Retina (tissue), 1 donor: ENCODE data around the gene ABCA2.
A peak's percentile ranks its signal among the peaks of the same experiment; 100 is the strongest.

Source experiments
- DNase-seq: peaks from one replicate; pipeline ENCODE4 v3.0.0-alpha.2; 2016

Gene ABCA2

GRCh38 chr9:137027369-137028262 lies at the start of gene ABCA2:
Gene ABCA2, minus strand, starts transcription at chr9:137028237. Its CDS starts 97 bp downstream, at chr9:137028140.
- DNase-seq, result peak; percentile 65

- no peak for DNase-seq
Observed at GRCh38 chr9:137077010-137077747, 49.1 kb upstream of the ABCA2 start, which contains the start of gene UAP1L1. Gene UAP1L1, plus strand, starts transcription at chr9:137077517. Its CDS starts 16 bp downstream, at chr9:137077533.

- no peak for DNase-seq
Observed at GRCh38 chr9:137076636-137077009, 48.6 kb upstream of the ABCA2 start.

- no peak for DNase-seq
Observed at GRCh38 chr9:137075275-137075775, 47.3 kb upstream of the ABCA2 start.

- no peak for DNase-seq
Observed at GRCh38 chr9:137074657-137075274, 46.7 kb upstream of the ABCA2 start.

- DNase-seq, result no peak
Observed at GRCh38 chr9:137073992-137074399, 46.0 kb upstream of the ABCA2 start.

- no peak for DNase-seq
Observed at GRCh38 chr9:137071282-137071681, 43.2 kb upstream of the ABCA2 start.

- no peak for DNase-seq
Observed at GRCh38 chr9:137070906-137071275, 42.9 kb upstream of the ABCA2 start.

GRCh38 chr9:137070201-137070905 lies 42.3 kb upstream of the ABCA2 start, which contains the start of gene SAPCD2:
Gene SAPCD2, minus strand, starts transcription at chr9:137070557. Its CDS starts 97 bp downstream, at chr9:137070460.
- DNase-seq, result peak; percentile 92

- DNase-seq, result no peak
Observed at GRCh38 chr9:137069508-137070091, 41.6 kb upstream of the ABCA2 start.

GRCh38 chr9:137068539-137069507 lies 40.8 kb upstream of the ABCA2 start:
- no peak for DNase-seq

- peak; percentile 75 for DNase-seq
Observed at GRCh38 chr9:137067860-137068538, 40.0 kb upstream of the ABCA2 start.

GRCh38 chr9:137066096-137066861 lies 38.2 kb upstream of the ABCA2 start:
- no peak for DNase-seq

- no peak for DNase-seq
Observed at GRCh38 chr9:137065336-137065967, 37.4 kb upstream of the ABCA2 start.

GRCh38 chr9:137064880-137065164 lies 36.8 kb upstream of the ABCA2 start:
- no peak for DNase-seq

- peak; percentile 79 for DNase-seq
Observed at GRCh38 chr9:137064027-137064879, 36.2 kb upstream of the ABCA2 start.

- DNase-seq, result no peak
Observed at GRCh38 chr9:137063311-137064026, 35.4 kb upstream of the ABCA2 start.
